ENCODE results near the gene RPGR. TPM values are rescaled to one million over a fixed set of nuclear protein-coding genes. Genes with fewer than 3 reads are reported as not detected.

Gene RPGR
- total and polyA plus RNA-seq, 8 donors, result 4.2 to 14.7 (median 5.1) TPM

DNA sequence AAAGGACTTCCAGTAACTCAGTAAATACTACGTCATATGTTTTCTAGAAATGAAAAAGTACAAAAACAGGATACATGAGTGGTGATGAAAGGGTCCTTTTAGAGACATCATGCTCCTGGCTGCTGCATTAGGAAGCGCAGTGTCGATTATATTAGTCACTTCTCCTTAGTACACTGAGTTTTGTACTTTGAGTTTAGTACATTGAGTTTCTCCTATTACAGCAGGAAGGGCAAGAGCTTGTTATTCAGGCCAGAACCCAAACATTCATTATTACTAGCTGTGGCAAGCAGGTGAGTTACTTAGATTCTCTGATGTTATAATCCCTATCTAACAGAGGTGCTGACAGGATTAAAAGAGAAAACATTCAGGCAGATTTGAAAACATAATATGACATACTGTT is 21.3 kb downstream of the RPGR start:
- TF ChIP-seq, protein P1, sequence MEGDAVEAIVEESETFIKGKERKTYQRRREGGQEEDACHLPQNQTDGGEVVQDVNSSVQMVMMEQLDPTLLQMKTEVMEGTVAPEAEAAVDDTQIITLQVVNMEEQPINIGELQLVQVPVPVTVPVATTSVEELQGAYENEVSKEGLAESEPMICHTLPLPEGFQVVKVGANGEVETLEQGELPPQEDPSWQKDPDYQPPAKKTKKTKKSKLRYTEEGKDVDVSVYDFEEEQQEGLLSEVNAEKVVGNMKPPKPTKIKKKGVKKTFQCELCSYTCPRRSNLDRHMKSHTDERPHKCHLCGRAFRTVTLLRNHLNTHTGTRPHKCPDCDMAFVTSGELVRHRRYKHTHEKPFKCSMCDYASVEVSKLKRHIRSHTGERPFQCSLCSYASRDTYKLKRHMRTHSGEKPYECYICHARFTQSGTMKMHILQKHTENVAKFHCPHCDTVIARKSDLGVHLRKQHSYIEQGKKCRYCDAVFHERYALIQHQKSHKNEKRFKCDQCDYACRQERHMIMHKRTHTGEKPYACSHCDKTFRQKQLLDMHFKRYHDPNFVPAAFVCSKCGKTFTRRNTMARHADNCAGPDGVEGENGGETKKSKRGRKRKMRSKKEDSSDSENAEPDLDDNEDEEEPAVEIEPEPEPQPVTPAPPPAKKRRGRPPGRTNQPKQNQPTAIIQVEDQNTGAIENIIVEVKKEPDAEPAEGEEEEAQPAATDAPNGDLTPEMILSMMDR (IDR thresholded peaks at IDR 0.05), result no peak
- ATAC-seq (no peak), DNase-seq (no peak), FAIRE-seq (no peak)
- Histone ChIP-seq H3K4me1 (no peaks in the 10 kb centered on the region), H3K27ac (no peak overlapping the region), H3K27me3 (peaks cover 0 to 5% (median 0%) of the 10 kb centered on the region in 4 donors), H3K36me3 (no peaks in the 10 kb centered on the region), H3K9me3 (no peaks in the 10 kb centered on the region), H3K4me3 (no peak overlapping the region)
- intact Hi-C loops (cut with DNase I), result no loop called here
- 73% methylated on average over 3 of the region's 3 CpGs for WGBS, 2 donors

DNA sequence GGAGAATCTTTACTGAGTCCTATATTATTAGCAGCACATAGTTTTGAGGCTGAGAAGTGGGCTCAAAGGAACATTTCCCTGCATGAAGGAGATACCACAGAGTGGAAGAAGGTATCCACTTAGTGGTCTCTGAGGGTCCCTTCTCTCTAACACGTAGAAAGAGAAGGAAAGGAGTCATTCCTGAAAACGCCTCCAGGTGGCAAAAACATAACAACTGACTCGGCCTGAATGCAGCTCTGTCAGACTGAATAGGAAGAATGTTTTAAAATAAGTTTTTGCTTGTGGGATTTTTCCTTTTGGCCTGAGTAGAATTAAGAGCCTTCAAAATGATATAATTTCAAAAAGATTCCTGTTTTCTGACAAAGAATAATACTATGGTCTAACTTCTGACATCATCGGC is 23.3 kb downstream of the RPGR start:
- no peak for ATAC-seq
- no peaks in the 10 kb centered on the region for H3K4me1 ChIP-seq
- 34 to 55% methylated on average over 4 of the region's 4 CpGs for WGBS, 2 donors
- TF ChIP-seq, protein P1 (IDR thresholded peaks at IDR 0.05), result peak in 1 of 4 donors; percentile 7
- no peaks in the 10 kb centered on the region for H3K9me3 ChIP-seq
- no peak overlapping the region for H3K27ac ChIP-seq
- peaks cover 0 to 1% (median 0%) of the 10 kb centered on the region in 4 donors for H3K27me3 ChIP-seq
- H3K36me3 ChIP-seq, result no peaks in the 10 kb centered on the region
- no peak overlapping the region for H3K4me3 ChIP-seq
- FAIRE-seq, result no peak
- DNase-seq, result no peak
- intact Hi-C loops (cut with DNase I), result no loop called here

DNA sequence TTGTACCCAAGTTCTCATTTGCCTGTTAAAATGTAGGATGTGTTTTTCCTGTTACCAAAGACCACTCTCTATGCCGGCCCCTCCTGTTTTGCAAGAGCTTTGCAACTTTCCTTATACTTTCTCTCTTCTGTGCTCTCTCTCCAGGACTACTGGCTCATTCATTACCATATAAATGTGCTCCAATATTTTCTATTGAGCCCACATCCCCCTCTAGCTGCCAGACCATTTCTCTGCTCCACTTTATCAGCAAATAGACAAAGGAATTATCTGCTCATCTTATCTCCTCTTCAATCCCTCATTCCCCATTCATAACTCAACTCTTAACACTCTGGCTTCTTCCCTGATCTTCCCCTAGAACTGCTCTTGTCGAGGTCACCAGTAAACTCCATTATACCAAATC is 33.6 kb downstream of the RPGR start:
- no peaks in the 10 kb centered on the region for H3K4me1 ChIP-seq
- intact Hi-C loops (cut with DNase I), result no loop called here
- no peaks in the 10 kb centered on the region for H3K27me3 ChIP-seq
- TF ChIP-seq, protein P1 (IDR thresholded peaks at IDR 0.05), result no peak
- ATAC-seq (no peak), FAIRE-seq (no peak), DNase-seq (no peak)
- no peak overlapping the region for H3K27ac ChIP-seq
- H3K36me3 ChIP-seq, result no peaks in the 10 kb centered on the region
- no peak overlapping the region for H3K4me3 ChIP-seq
- WGBS, 2 donors, result 53 to 83% methylated on average over 2 of the region's 2 CpGs
- no peaks in the 10 kb centered on the region for H3K9me3 ChIP-seq

DNA sequence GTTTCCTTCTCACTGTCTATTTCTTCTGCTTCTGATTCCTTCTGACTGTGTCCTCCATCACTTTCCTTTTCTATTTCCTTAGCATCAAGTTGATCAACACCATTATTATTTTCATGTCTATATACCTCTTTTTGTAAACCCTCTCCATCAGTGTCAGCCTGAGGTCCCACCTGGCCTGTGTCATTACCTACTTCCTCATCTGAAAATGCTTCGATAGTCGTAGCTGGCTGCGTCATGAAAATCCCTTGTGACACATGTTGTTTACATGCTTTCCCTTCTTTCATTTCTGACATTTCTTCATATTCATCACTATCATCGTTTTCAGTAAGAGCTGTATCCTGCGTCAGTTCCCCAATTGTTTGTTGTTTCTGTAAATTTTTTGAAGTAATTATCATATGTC is 39.6 kb downstream of the RPGR start:
- ATAC-seq (no peak), FAIRE-seq (no peak), DNase-seq (no peak)
- Histone ChIP-seq H3K9me3 (no peaks in the 10 kb centered on the region), H3K27me3 (no peaks in the 10 kb centered on the region), H3K36me3 (no peaks in the 10 kb centered on the region), H3K4me3 (no peak overlapping the region), H3K27ac (no peak overlapping the region), H3K4me1 (no peaks in the 10 kb centered on the region)
- intact Hi-C loops (cut with DNase I), result no loop called here
- WGBS, 2 donors, result 86 to 91% methylated on average over 5 of the region's 5 CpGs
- TF ChIP-seq, protein P1 (IDR thresholded peaks at IDR 0.05), result no peak

DNA sequence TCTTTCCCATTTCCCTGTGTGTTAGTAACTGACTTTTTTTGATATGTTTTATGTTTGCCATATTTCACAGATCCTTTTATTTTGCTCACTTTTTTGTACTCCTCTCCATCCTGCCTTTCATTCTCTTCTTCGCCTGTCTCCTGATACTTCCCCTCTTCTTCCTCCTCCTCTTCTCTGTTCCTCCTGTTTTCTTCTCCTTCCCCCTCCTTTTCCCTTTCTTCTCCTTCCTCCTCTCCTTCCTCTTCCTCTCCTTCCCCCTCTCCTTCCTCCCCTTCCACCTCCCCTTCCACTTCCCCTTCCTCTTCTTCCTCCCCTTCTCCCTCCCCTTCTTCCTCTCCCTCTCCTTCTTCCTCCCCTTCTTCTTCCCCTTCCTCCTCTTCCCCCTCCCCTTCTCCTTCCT is 41.7 kb downstream of the RPGR start:
- H3K27ac ChIP-seq, result no peak overlapping the region
- ATAC-seq (no peak), FAIRE-seq (no peak), DNase-seq (no peak)
- TF ChIP-seq, protein P1 (IDR thresholded peaks at IDR 0.05), result no peak
- 93 to 100% methylated on average over 1 of the region's 1 CpG for WGBS, 2 donors
- no peak overlapping the region for H3K4me3 ChIP-seq
- intact Hi-C loops (cut with DNase I), result no loop called here
- no peaks in the 10 kb centered on the region for H3K27me3 ChIP-seq
- H3K9me3 ChIP-seq, result no peaks in the 10 kb centered on the region
- H3K36me3 ChIP-seq, result no peaks in the 10 kb centered on the region
- no peaks in the 10 kb centered on the region for H3K4me1 ChIP-seq

Data from pancreas (tissue), 10 donors.